NK-92 treated with Interleukin-12 subunit alpha and Interleukin-12 subunit beta, amount 100 ng/mL, for 24 hours (cell line): ENCODE data around the gene USP34.

Experiments used
- DNase-seq: peaks from one replicate; lab custom pipeline; 2025; lab: John Stamatoyannopoulos, UW

The USP34 gene

DNA sequence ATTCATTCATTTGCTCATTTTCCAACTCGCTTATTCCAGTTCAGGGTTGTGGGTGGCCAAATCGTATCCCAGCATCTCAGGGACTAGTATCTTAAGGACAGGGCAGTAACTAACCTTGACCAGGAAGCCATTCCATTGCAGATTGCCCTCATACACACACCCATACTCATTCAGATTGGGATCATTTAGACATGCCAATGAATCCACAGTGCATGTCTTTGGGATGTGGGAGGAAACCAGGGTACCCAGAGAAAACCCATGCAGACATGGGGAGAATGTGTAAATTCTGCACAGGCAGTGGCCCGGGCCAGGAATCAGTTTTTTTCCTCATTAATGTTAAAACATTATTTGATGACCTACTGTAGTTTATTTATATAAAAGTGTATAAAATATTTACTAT lies 150.7 kb downstream of the USP34 start:
- no peak for DNase-seq

DNA sequence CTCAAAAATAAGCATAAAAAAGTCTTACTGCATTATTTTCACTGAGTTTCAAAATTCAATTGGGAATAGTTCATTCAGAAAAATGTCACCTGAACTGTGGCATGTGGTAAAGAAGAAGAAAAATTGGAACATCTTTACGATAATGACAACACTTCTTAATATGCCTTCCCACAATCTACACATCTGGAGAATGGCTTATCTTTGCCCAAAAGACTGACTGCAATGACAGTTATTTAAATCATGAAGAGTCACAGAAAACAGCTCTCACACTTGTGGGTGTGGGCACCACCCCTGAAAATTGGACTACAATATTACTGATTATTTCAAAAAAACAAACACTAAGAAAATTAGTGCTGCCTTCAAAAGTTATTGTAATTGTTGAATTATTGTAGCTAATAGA lies 152.3 kb downstream of the USP34 start:
- no peak for DNase-seq

DNA sequence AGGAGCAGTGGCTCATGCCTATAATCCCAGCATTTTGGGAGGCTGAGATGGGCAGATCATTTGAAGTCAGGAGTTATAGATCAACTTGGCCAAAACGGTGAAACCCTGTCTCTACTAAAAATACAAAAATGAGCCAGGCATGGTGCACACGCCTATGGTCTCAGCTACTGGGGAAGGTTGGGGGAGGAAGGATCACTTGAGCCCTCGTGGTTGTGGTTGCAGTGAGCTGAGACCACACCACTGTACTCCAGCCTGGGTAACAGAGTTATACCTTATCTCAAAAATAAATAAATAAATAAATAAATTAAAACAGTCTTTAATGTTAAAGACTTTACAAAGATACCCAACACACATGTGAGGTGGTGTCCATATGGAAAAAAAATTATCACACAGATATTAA lies 174.9 kb downstream of the USP34 start:
- no peak for DNase-seq

DNA sequence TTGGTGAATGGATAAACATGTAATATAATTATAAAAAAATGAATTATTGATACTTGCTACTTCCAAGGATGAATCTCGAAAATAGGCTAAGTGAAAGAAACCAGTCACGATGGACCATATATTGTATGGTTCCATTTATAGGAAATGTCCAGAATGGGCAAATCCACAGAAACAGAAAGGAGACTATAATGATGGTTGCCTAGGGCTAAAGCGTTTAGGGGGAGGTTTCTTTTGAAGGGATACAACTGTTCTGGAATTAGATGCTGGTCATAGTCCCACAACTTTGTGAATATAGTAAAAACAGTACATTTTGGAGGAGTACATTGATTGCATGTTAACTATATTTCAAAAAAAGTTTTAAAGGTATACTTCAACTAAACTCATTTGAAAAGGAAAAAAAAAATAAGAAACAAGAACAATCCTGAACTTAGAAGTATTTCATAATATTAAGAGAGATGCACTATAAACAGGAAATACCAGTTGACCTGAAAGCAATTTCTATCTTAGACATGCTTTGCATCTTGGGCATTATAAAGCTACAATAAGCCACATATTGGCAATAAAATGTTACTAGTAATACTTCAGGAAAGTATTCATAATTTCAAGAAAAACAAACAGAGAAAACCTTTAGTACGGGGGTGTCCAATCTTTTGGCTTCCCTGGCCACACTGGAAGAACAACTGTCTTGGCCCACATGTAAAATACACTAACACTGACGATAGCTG lies 178.9 kb downstream of the USP34 start:
- DNase-seq = no peak

DNA sequence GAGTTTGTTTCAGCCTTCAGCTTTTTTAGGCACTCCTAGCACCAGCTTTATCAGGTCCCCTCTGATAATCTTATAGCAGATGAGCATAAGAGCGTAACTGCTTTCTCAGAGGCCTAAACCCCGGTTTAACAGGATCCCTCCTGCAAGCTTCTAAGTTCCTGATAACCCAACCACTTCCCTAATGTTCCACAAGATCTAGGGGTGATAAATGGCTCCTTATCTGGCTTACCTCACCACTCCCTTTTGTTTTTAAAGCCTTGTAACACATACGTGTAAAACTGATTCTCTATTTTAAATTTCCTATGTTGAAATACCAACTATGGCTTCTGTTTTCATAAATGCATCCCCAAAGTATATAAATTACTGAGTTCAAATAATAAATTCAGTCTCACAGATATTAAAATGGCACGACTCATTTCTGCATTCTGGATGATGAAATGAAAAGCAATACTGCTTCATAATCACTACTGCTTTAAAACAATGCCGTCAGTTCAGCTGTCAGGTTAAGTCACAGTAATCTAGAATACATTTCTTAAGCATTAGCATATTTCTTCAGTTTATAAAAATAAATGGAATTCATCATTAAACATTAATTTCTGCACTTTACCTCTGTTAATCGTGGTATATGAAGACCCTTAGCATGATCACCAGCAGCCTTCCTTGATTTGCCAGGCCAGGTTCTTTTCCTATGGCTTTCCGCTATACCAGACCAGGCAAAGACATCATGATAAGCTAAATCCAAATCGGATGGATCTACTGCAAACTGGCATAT lies 182.6 kb downstream of the USP34 start:
- no peak for DNase-seq

DNA sequence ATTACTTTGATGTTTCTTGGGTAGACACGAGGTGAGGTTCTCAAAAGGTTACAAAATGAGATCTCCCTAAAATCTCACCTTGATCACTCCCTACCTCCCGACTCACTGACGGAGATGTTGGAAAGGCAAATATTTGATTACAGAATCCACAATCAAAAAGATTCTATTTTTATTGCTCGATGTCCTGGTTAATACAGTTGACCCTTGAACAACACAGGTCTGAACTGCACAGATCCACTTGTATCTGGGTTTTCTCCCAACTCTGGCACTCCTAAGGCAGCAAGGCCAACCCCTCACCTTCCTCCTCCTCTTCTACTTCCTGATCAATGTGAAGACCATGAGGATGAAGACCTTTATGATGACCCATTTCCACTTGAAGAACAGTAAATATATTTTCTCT lies 183.6 kb downstream of the USP34 start:
- no peak for DNase-seq

DNA sequence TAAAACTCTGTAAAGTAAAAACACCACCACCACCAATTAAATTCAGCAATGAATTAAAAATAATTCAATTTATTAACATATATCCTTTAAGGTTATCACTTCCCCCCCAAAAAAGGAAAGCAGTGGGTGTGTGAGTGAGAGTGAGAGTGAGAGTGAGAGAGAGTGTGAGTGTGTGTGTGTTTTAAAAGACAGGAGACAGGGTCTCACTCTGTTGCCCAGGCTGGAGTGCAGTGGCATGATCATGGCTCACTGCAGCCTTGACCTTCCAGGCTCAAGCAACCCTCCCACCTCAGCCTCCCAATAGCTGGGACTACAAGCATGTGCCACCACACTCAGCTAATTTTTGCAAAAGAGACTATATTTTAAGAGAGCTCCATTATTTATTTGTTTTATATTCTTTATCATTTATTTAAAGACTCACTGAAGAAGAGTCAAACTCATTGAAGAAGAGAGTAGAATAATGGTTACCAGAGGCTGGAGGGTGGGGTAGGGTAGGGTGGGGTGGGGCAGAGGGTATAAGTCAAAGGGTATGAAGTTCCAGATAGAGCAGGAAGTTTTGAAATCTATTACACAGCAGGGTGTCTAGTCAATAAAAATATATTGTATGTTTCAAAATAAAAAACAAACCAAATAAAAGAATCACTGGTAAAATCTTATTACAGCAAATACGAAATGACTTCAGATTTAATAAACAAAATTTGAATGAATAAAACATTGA lies 187.3 kb downstream of the USP34 start:
- no peak for DNase-seq

DNA sequence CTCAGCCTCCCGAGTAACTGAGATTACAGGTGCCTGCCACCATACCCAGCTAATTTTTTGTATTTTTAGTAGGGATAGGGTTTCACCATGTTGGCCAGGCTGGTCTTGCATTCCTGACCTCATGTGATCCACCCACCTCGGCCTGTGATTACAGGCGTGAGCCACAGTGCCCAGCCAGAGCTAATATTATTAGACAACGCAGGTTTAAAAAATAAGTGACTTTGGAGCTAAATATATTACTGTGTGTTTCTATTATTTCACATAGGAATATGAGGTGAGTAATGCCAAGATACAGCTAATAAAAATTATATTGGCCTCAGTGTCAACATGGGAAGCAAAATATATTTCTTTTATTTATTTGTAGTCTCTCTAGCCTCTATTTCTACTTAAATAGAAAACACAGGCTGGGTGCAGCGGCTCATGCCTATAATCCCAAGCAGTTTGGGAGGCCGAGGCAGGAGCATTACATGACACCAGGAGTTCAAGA lies 188.7 kb downstream of the USP34 start:
- no peak for DNase-seq

DNA sequence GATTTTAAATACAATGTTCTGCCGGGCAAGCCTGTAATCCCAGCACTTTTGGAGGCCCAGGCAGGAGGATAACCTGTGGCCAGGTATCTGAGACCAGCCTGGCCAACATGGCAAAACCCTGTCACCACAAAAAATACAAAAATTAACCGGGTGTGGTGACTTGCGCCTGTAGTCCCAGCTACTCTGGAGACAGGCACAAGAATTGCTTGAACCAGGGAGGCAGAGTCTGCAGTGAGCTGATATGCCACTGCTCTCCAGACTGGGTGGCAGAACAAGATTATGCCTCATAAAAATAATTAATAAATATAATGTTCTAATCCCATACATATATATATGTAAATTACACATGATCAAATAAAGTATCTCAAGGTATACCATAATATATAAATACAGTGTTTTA lies 189.6 kb downstream of the USP34 start:
- DNase-seq = no peak

DNA sequence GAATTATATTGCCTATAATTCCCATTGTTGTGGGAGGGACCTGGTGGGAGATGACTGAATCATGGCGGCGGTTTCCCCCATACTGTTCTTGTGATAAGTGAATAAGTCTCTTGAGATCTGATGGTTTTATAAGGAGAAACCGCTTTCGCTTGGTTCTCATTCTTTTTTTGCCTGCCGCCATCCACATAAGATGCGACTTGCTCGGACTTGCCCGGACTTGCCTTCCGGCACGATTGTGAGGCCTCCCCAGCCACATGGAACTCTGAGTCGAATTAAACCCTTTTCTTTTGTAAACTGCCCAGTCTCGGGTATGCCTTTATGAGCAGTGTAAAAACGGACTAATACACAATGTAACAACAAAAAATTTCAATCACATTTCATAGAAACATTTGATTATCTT lies 193.1 kb downstream of the USP34 start:
- DNase-seq = no peak

DNA sequence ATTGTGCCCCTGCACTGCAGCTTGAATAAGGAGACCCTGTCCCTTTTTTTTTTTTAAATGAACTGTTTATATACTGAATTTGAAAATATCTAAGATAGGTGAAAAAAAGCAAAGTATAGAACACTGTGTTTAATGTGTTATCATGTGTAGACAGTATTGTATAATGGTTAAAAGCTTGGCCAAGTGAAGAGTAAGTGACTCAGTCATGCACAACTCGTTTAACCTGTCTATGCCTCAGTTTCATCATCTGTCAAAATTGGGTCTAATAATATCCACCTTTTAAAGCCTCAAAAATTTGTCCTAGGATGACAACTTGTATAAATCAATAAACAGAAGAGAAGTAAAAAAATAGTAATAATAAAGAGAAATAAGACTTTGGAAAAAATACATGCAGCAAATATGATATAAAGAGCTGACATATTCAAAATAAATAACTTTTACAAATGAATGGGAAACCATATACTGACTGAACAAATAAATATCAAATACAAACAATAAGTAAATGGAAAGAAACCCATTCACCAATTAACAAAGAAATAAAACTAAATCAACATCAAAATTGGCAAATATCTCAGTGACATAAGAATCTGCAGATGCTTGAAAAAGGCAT lies 195.2 kb downstream of the USP34 start:
- DNase-seq = no peak

DNA sequence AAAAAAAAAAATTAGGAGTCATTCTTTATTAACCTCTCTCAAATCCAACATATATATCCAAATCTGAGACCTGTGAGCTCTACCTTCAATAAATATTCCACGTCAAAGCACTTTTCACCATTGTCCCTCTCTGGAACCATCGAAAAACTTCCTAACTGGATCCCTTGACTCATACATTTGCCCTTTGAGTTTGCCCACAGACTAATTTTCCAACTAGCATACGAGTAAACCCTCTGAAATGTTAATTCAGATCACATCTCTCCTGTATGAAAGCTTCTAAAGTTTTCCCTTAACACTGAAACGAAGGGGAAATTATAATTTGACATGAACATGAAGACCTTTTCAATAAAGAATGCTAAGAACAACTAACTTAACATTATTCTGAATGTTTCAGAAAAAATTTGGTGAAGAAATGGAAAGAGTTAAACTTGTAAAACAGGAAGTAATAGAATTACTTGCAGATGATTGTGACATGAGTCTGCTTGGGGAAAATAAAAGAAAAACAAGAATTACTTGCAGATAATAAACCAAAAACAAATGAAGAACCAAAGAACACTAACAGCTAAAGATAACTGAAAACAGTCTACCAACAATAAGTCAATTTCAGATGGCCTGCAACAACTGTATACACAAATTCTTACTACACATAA lies 198.3 kb downstream of the USP34 start:
- DNase-seq = no peak

DNA sequence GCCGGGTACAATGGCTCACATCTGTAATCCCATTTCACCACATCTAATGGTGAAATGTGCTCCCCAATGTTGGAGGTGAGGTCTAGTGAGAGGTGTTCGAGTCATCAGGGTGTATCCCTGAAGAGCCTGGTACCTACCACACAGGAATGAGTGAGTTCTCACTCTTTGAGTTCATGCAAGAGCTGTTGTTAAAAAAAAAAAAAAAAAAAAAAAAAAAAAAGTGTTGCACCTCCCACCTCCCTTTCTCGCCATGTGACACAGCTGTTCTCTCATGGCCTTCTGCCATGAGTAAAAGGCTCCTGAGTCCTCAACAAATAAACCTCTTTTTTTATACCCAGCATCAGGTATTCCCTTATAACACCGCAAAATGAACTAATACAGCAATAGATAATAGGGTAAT lies 202.6 kb downstream of the USP34 start:
- DNase-seq = no peak

DNA sequence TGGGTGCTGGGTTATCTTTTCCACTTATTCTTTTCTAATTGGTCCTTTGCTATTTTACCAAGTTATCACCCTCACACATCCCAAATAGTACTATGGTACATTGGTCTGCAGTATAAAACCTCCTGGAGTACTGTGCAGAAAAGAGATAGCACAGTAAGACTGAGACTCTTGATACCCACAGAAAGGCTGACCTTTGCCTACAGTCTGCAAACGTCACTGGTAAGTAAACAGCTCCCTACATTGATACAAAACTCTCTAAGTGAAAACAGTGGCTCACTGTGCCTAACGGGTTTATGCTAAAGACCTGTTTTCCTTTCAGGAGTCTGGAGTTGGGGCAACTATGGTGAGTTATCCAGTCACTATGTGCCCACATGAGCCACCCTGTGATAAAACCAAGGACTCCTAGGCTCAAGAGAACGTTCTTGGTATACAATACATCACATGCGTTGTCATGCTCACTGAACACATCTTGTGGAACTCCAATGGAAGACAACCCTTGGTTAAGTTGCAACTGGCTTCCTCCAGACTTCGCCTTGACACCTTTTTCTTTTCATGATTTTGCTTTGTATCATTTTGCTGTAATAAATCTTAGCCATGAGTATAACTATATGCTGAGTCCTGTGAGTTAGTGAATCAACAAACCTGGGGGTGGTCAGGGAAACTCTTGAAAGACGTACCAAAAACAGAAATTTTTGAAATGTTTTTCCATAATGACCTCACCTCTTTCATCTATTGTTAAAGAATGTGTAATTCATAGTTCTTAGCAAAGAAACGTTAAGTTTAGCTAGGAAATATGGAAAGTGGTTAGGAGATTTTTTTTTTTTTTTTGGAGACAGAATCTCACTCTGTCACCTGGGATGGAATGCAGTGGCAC lies 204.0 kb downstream of the USP34 start:
- DNase-seq = no peak

DNA sequence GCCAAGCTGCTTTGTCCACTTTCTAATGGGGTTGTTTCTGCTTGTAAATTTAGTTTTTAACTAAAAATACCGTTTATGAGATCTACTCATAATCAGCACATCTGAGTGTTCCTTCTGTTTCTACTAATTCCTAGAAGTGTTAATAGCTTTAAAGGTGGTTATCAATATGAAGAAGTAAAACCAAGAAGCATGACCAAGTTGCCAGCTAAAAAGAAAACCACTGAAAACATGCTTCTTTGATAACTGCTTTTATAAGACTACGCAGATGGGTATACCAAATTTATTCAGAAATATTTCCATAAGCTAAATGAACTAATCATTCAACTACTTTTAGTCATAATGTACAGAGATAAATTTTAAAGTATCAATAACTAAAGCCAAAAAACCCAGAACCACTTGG lies 207.1 kb downstream of the USP34 start:
- DNase-seq = no peak

DNA sequence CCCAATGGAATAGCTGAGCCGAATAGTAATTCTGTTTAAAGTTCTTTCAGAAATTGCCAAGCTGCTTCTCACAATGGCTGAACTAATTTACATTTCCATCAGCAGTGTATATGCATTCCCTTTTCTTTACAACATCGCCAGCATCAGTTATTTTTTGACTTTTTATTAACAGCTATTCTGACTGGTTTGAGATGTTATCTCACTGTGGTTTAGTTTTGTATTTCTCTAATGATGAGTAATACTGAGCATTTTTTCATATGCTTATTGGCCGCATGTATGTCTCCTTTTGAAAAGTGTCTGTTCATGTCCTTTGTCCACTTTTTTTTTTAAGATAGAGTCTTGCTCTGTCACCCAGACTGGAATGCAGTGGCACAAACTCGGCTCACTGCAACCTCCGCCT lies 208.2 kb downstream of the USP34 start:
- no peak for DNase-seq

DNA sequence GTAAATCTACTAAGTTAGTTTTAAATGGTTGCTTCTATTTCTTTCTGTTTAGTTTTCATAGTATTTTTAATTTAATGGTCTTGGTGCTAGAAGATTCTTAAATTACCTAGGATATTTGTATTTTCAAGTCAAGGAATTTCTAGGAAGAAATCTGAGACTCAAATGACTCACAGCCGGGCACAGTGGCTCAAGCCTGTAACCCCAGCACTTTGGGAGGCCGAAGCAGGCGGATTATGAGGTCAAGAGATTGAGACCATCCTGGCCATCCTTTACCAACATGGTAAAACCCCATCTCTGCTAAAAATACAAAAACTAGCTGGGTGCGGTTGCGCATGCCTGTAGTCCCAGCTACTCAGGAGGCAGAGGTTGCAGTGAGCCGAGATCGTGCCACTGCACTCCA lies 213.4 kb downstream of the USP34 start:
- DNase-seq = no peak

DNA sequence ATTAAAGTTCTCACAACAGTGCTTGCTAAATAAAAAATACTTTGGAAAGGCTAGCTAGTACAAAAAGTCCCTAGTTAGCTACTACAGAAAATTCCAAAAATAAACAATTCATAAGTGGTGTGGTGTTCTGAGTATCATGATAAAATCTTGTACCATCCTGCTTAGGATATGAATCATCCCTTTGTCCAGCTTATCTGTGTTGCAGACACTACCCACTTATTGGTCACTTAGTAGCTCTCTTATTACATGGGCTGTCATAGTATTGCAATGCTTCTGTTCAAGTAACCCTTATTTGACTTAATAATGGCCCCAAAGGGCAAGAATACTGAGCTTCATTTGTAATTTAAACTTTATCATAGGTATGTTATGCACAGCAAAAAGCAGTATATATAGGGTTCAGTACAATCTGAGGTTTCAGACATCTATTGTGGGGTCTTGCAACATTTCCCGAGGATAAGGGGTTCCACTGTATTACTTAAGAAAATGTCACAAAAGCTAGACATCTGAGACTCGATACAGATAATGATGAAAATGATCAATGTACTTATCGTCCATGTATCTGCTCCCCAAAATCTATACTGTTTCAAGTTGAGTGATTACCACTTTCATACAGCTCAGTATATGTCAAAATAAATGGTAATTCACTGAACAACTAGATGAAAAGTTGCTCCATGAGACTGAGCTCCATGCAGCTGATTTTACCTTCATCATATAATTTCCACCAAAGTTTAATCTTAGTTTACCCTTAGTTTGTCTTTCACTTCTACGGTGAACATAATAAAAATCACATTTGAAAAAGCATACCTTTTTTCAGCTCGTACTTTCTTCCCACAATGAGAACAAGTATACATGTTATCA lies 215.1 kb downstream of the USP34 start:
- no peak for DNase-seq

DNA sequence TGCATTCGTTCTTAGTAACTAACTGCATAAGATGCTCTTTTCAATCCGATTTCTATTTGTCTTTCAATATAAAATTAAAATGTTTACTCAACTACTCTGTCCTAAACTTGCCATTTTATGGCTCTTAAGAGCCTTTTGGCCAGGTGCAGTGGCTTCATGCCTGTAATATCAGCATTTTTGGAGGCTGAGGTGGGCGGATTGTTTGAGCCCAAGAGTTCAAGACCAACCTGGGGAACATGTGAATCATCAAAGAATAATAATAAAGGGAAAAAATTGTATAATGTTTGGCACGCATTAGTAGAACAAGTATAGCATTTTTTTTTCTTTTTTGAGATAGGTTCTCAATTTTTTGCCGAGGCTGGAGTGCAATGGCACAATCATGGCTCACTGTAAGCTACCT lies 216.4 kb downstream of the USP34 start:
- DNase-seq = no peak

DNA sequence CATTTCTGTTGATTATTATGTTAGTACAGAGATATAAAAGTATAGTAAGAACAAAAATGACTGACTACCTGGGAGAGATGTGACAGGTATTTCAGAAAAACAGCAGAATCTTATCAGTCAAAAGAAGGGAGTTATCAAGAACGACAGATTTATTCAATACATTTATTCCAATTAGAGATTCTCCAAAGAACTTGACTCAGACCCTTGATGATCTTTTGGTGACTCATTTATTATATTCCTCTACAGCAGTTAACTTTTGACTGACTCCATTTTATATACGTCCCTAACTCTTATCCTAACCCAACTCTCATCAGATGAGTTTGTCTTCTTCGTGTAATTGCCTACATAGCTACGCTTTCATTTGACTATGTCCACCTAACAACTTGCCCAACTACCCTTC lies 217.8 kb downstream of the USP34 start:
- DNase-seq = no peak
